ENCODE results near the gene NTM. TPM values are rescaled to one million over a fixed set of nuclear protein-coding genes. Genes with fewer than 3 reads are reported as not detected.

NTM gene
- total and polyA plus RNA-seq, 2 donors (not counting 3 experiments of a cell fraction or from before 2014, with no cell fraction given), result 1.00 to 1.1 TPM

- FAIRE-seq (no peak), DNase-seq (ENCODE audit: low read depth, low spot score) (no peak)
- intact Hi-C loops (cut with micrococcal nuclease), result no loop called here
- TF ChIP-seq POLR2A (IDR thresholded peaks at IDR 0.05; ENCODE audit: low read depth, low read length), result no peak
- no peak for TF ChIP-seq EZH2 (IDR thresholded peaks at IDR 0.05; ENCODE audit: borderline replicate concordance, low read depth, low read length, severe bottlenecking)
- TF ChIP-seq, protein P1, sequence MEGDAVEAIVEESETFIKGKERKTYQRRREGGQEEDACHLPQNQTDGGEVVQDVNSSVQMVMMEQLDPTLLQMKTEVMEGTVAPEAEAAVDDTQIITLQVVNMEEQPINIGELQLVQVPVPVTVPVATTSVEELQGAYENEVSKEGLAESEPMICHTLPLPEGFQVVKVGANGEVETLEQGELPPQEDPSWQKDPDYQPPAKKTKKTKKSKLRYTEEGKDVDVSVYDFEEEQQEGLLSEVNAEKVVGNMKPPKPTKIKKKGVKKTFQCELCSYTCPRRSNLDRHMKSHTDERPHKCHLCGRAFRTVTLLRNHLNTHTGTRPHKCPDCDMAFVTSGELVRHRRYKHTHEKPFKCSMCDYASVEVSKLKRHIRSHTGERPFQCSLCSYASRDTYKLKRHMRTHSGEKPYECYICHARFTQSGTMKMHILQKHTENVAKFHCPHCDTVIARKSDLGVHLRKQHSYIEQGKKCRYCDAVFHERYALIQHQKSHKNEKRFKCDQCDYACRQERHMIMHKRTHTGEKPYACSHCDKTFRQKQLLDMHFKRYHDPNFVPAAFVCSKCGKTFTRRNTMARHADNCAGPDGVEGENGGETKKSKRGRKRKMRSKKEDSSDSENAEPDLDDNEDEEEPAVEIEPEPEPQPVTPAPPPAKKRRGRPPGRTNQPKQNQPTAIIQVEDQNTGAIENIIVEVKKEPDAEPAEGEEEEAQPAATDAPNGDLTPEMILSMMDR (IDR thresholded peaks at IDR 0.05; ENCODE audit: extremely low read depth in 1 of 2, insufficient read depth in 1 of 2, low read depth in 1 of 2, low read length in 2 of 2), result no peak
- no peak for TF ChIP-seq MYC (IDR thresholded peaks at IDR 0.05; ENCODE audit: low read depth, low read length)
- TF ChIP-seq FOS (IDR thresholded peaks at IDR 0.05; ENCODE audit: borderline replicate concordance, insufficient read depth, low read length), result no peak
- TF ChIP-seq GATA2 (IDR thresholded peaks at IDR 0.05; ENCODE audit: insufficient read depth, insufficient read length, low read depth, low read length), result no peak
- TF ChIP-seq, protein P2, sequence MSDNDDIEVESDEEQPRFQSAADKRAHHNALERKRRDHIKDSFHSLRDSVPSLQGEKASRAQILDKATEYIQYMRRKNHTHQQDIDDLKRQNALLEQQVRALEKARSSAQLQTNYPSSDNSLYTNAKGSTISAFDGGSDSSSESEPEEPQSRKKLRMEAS (IDR thresholded peaks at IDR 0.05; ENCODE audit: insufficient read depth, insufficient read length), result no peak
- H3K4me3 ChIP-seq (replicated peaks in 1 of 3; ENCODE audit: insufficient read depth in 1 of 3, low read depth in 1 of 3, low read length in 3 of 3), result no peak overlapping the region
- dilution Hi-C loops (cut with MboI; ENCODE audit: extremely low pct_ligation_motif_present, low sequenced_read_pairs), result no loop called here
- no peaks in the 10 kb centered on the region for H3K9me1 ChIP-seq (replicated peaks; ENCODE audit: control insufficient read depth, extremely low read depth, insufficient read depth, low read length)
- ChIA-PET POLR2A (no interaction called here), CTCF (no interaction called here)
- no peaks in the 10 kb centered on the region for H3K27me3 ChIP-seq (ENCODE audit: control insufficient read depth in 2 of 2, insufficient read depth in 2 of 2, low read length in 2 of 2)
- H2AFZ ChIP-seq (ENCODE audit: low read depth, low read length), result no peak overlapping the region
- BruUV-seq (replicated peaks), result no TSS peak
- no peaks in the 10 kb centered on the region for H3K4me1 ChIP-seq (ENCODE audit: control insufficient read depth, extremely low read depth, insufficient read depth, low read length)
- H3K4me2 ChIP-seq (ENCODE audit: insufficient read depth, low read length), result no peak overlapping the region
- no peaks in the 10 kb centered on the region for H3K9me3 ChIP-seq (replicated peaks; ENCODE audit: control insufficient read depth, insufficient read depth, low read length)
- no peaks in the 10 kb centered on the region for H4K20me1 ChIP-seq (replicated peaks; ENCODE audit: control insufficient read depth, extremely low read depth, insufficient read depth, low read length)
- no peak overlapping the region for H3K27ac ChIP-seq (ENCODE audit: insufficient read depth, low read depth, low read length)
- H3K9ac ChIP-seq (replicated peaks; ENCODE audit: extremely low read depth, insufficient read depth, low read length), result no peak overlapping the region
- H3K79me2 ChIP-seq (ENCODE audit: control insufficient read depth, insufficient read depth, low read length), result no peaks in the 10 kb centered on the region
- H3K36me3 ChIP-seq (ENCODE audit: control insufficient read depth in 2 of 2, extremely low read depth in 1 of 2, insufficient read depth in 2 of 2, low read length in 2 of 2), result no peaks in the 10 kb centered on the region
These were observed 274.8 kb downstream of the NTM start for GRCh38 chr11:131645237-131645636.

Data from endothelial cell of umbilical vein (primary cell).